CD4-positive, alpha-beta T cell (primary cell): ENCODE results near the gene SH2D7. TPM values are rescaled to one million over a fixed set of nuclear protein-coding genes. Genes with fewer than 3 reads are reported as not detected.

Experiments
- ATAC-seq: fragments of 200-7000 bp; cut with Tn5 transposase; one replicate; pipeline ENCODE4 v1.10.0; 2022; ENCODE audit warnings: mild to moderate bottlenecking; ENCODE audit not compliant: poor library complexity
- CTCF ChIA-PET: fragments of 350-600 bp; sonication (Branson Sonifier 250); formaldehyde crosslinking; loops from one replicate; lab custom pipeline; 2021; ENCODE audit warnings: antibody characterized with exemption, inconsistent platforms; lab: Charles Lee
- POLR2A ChIA-PET: fragments of 350-600 bp; sonication (Branson Sonifier 250); formaldehyde crosslinking; loops from one replicate; lab custom pipeline; 2021; ENCODE audit warnings: antibody characterized with exemption, inconsistent platforms; lab: Charles Lee
- DNase-seq, 14 experiments: peaks; one replicate each; pipeline ENCODE4 v3.0.0-alpha.2; 2013 to 2020; ENCODE audit warnings: mixed read lengths in 2 of 14
- H3K27ac ChIP-seq, 2 donors: one replicate each; pipeline versions ENCODE4 v1.5.1 to v1.7.0; 2013; ENCODE audit warnings: low read length in 2 of 2, low read depth in 1 of 2, mild to moderate bottlenecking in 1 of 2
- H3K27me3 ChIP-seq, 2 experiments: 1 replicate in 1 of 2; 2 replicates in 1 of 2; pipeline versions ENCODE4 v1.6.1 to v1.7.0; 2013; ENCODE audit warnings: low read length in 2 of 2, control low read depth in 1 of 2, mild to moderate bottlenecking in 1 of 2, moderate library complexity in 1 of 2; ENCODE audit not compliant: insufficient read depth in 2 of 2, control insufficient read depth in 1 of 2
- H3K36me3 ChIP-seq: one replicate; pipeline ENCODE4 v1.6.1; 2013; ENCODE audit warnings: low read length, control low read depth; ENCODE audit not compliant: insufficient read depth
- H3K4me1 ChIP-seq: one replicate; pipeline ENCODE4 v1.6.1; 2013; ENCODE audit warnings: low read length, control low read depth; ENCODE audit not compliant: insufficient read depth
- H3K4me3 ChIP-seq: one replicate; pipeline ENCODE4 v1.5.1; 2013; ENCODE audit warnings: mild to moderate bottlenecking, low read length, moderate library complexity
- H3K9me3 ChIP-seq, 2 experiments: 1 replicate in 1 of 2; 2 replicates in 1 of 2; pipeline versions ENCODE4 v1.6.1 to v1.7.0; 2013; ENCODE audit warnings: low read length in 2 of 2, mild to moderate bottlenecking in 2 of 2, control low read depth in 1 of 2, moderate library complexity in 1 of 2; ENCODE audit not compliant: control insufficient read depth in 1 of 2, insufficient read depth in 1 of 2
- H3K27ac Mint-ChIP-seq: one replicate; pipeline ENCODE4 v1.8.0; 2020; ENCODE audit warnings: mixed read lengths
- H3K27me3 Mint-ChIP-seq: one replicate; pipeline ENCODE4 v1.8.0; 2021; ENCODE audit warnings: mixed read lengths
- H3K36me3 Mint-ChIP-seq: one replicate; pipeline ENCODE4 v1.8.0; 2021; ENCODE audit warnings: low read depth, mixed read lengths
- H3K4me1 Mint-ChIP-seq: one replicate; pipeline ENCODE4 v1.8.0; 2021; ENCODE audit warnings: low read depth, mixed read lengths
- H3K4me3 Mint-ChIP-seq: one replicate; pipeline ENCODE4 v1.8.0; 2020; ENCODE audit warnings: mild to moderate bottlenecking, mixed read lengths
- H3K9me3 Mint-ChIP-seq: one replicate; pipeline ENCODE4 v1.8.0; 2020; ENCODE audit warnings: mixed read lengths
- intact Hi-C, 2 experiments: fragments of 100-400 bp; cut with DNase I in 1 of 2; cut with micrococcal nuclease in 1 of 2; formaldehyde crosslinking; loops; one replicate each; pipeline versions ENCODE4 v1.15.1 to v1.9.0; 2023 to 2025; cut with DNase I, micrococcal nuclease
- total RNA-seq, 174 experiments: library from RNA in 2 of 174; stranded (reverse) in 2 of 174; gene quantifications; one replicate each; pipeline ENCODE4 v1.2.3 and lab custom pipeline; 2021 to 2026
- TF ChIP-seq, protein P1 (sequence below): fragments of 200-600 bp; IDR thresholded peaks from one replicate; pipeline ENCODE4 v1.8.0; 2022; ENCODE audit warnings: antibody characterized with exemption, mild to moderate bottlenecking

Gene SH2D7
- total RNA-seq, 2 experiments from 2014 or later, result not detected

DNA sequence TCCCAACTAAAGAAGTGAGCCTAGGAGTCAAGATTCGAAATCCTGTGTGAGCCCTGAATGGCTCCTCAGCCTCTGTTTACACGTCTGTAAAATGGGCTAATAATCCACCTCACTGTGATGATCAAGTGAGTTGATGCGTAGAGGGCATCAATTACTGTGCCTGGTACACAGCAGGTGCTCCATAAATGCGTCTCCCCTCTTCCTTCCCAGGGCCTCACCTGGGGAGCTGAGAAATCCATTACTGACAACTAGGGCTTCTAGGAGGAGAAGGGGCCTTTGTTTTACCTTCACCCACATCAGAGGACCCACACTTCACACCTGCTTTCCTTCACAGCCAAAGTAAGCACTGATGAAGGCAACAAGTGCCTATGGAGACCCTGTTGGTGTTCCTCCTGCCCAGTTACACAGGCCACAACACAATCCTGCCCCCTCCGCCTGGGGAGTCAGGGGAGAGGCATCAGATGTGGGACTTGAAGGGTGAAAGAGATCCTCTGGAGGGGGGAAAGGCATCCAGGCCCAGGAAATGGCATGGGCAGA is 37.5 kb downstream of the SH2D7 start:
- Histone ChIP-seq H3K27ac (peak overlapping the region in 1 of 2 donors; percentile 39), H3K27me3 (no peaks in the 10 kb centered on the region), H3K9me3 (no peaks in the 10 kb centered on the region), H3K36me3 (no peaks in the 10 kb centered on the region), H3K4me1 (peaks cover 18% of the 10 kb centered on the region), H3K4me3 (no peak overlapping the region)
- intact Hi-C loops, result loop anchor here (2.0 to 5.0 kb wide), 2 partner anchors 17 to 112 kb away; no protein-coding TSS in a partner anchor
- ChIA-PET CTCF (interaction anchor here (1.2 to 2.1 kb wide), 2 partner anchors 18 to 110 kb away, joined by 3 to 7 read pairs; no protein-coding TSS in a partner anchor), POLR2A (interaction anchor here (1.0 to 2.7 kb wide), 4 partner anchors 19 to 308 kb away, joined by 3 to 27 read pairs (median 10); partner anchors contain the start of genes DNAJA4, IDH3A and IREB2)
- Mint-ChIP-seq H3K4me1 (peaks cover 27% of the 10 kb centered on the region), H3K27ac (peak overlapping the region; percentile 73), H3K36me3 (no peaks in the 10 kb centered on the region), H3K4me3 (peak overlapping the region; percentile 89), H3K9me3 (no peaks in the 10 kb centered on the region), H3K27me3 (no peaks in the 10 kb centered on the region)
- ATAC-seq (no peak), DNase-seq (peak in 2 of 14 experiments; percentile 38 to 44)
- TF ChIP-seq, protein P1, sequence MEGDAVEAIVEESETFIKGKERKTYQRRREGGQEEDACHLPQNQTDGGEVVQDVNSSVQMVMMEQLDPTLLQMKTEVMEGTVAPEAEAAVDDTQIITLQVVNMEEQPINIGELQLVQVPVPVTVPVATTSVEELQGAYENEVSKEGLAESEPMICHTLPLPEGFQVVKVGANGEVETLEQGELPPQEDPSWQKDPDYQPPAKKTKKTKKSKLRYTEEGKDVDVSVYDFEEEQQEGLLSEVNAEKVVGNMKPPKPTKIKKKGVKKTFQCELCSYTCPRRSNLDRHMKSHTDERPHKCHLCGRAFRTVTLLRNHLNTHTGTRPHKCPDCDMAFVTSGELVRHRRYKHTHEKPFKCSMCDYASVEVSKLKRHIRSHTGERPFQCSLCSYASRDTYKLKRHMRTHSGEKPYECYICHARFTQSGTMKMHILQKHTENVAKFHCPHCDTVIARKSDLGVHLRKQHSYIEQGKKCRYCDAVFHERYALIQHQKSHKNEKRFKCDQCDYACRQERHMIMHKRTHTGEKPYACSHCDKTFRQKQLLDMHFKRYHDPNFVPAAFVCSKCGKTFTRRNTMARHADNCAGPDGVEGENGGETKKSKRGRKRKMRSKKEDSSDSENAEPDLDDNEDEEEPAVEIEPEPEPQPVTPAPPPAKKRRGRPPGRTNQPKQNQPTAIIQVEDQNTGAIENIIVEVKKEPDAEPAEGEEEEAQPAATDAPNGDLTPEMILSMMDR, result no peak

DNA sequence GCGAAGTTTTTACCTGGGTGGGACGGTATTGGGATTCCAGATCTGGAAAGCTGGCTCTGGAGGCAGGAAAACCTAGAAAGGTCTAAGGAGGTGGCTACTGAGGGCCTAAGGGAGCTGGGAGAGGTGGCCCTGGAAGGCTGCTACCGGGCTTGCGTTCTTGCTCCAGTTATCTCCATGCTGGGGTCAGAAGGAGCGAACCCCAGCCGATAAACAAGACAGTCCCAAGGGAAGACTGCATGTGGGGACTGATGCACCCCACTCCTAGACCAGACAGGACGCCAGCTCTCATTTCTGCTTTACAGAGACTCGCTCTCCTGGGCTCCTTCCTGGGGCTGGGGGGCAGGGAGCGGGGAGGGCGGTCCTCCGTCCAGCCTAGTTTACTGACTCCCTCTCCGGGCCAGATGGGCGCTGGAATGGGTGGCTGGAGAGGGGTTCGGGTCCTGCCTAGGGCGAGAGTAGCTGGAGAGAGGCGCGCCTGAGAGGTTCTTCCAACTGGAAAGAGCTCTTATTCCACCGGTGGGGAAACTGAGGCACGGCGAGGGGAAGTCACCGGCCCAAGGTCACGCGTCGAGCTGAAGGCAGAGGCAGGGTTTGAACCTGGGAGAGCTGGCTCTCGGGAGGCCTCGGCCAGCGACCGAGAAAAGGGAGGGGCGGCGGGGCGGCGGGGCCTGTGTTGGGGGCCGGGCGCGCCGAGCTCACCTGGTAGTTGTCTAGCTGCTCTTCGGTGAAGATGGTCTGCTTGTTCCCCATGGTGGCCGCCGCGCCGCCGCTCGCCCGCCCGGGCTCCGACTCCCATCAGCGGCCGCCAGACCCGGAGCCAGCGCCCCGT is 38.3 kb downstream of the SH2D7 start:
- peak overlapping the region; percentile 10 for H3K4me3 ChIP-seq
- peaks cover 18% of the 10 kb centered on the region for H3K4me1 ChIP-seq
- no peaks in the 10 kb centered on the region for H3K27me3 Mint-ChIP-seq
- POLR2A ChIA-PET, result interaction anchor here (0.8 to 2.7 kb wide), 5 partner anchors 18 to 307 kb away, joined by 4 to 27 read pairs (median 5); partner anchors contain the start of genes DNAJA4, IDH3A and IREB2
- no peaks in the 10 kb centered on the region for H3K36me3 ChIP-seq
- peak overlapping the region in 1 of 2 donors; percentile 39 for H3K27ac ChIP-seq
- peaks cover 27% of the 10 kb centered on the region for H3K4me1 Mint-ChIP-seq
- no peaks in the 10 kb centered on the region for H3K9me3 ChIP-seq
- no peaks in the 10 kb centered on the region for H3K36me3 Mint-ChIP-seq
- peak overlapping the region; percentile 73 for H3K27ac Mint-ChIP-seq
- intact Hi-C loops, result loop anchor here (1.0 to 5.0 kb wide), 5 partner anchors 18 to 112 kb away; partner anchors contain the start of gene IDH3A (in 1 of the 2)
- CTCF ChIA-PET, result interaction anchor here (0.7 to 2.1 kb wide), 13 partner anchors 13 to 220 kb away, joined by 3 to 9 read pairs (median 3); partner anchors contain the start of gene IDH3A
- TF ChIP-seq, protein P1, result no peak
- H3K9me3 Mint-ChIP-seq, result no peaks in the 10 kb centered on the region
- H3K4me3 Mint-ChIP-seq, result peak overlapping the region; percentile 89
- ATAC-seq (peak; percentile 38), DNase-seq (peak in 5 of 14 experiments; percentile 20 to 45 (median 27))
- no peaks in the 10 kb centered on the region for H3K27me3 ChIP-seq
